SJCRH30 (cell line): Measurements from ENCODE around the gene MYH13. TPM values are rescaled to one million over a fixed set of nuclear protein-coding genes. Genes with fewer than 3 reads are reported as not detected.

Source experiments
- DNase-seq, 2 experiments: peaks; one replicate each; pipeline ENCODE4 v3.0.0-alpha.2; 2015 to 2020
- H3K27ac ChIP-seq: fragments of 250-450 bp; sonication (Bioruptor Pico); 2 replicates; pipeline ENCODE4 v1.5.1; 2020; ENCODE audit warnings: mild to moderate bottlenecking, moderate library complexity
- H3K27me3 ChIP-seq: fragments of 250-450 bp; sonication (Bioruptor Pico); 2 replicates; pipeline ENCODE4 v1.5.1; 2020; ENCODE audit warnings: mild to moderate bottlenecking, moderate library complexity
- H3K36me3 ChIP-seq: fragments of 250-450 bp; sonication (Bioruptor Pico); 2 replicates; pipeline ENCODE4 v1.5.1; 2020; ENCODE audit warnings: mild to moderate bottlenecking, moderate library complexity
- H3K4me1 ChIP-seq: fragments of 250-450 bp; sonication (Bioruptor Pico); 2 replicates; pipeline ENCODE4 v1.5.1; 2020; ENCODE audit warnings: mild to moderate bottlenecking, moderate library complexity
- H3K4me3 ChIP-seq: fragments of 250-450 bp; sonication (Bioruptor Pico); 2 replicates; pipeline ENCODE4 v1.5.1; 2020; ENCODE audit warnings: mild to moderate bottlenecking, moderate library complexity
- H3K9me3 ChIP-seq: fragments of 250-450 bp; sonication (Bioruptor Pico); replicated peaks from 2 replicates; pipeline ENCODE4 v1.5.1; 2020; ENCODE audit warnings: mild to moderate bottlenecking, moderate library complexity
- total RNA-seq: library from RNA; depleted of rRNA; stranded (reverse); fragments of >200 nt; shearing (Covaris generic); gene quantifications from 2 replicates; pipeline ENCODE4 v1.2.3, GENCODE V29; 2014; rRNA removed

Gene MYH13
- total RNA-seq, 1 experiment from 2014 or later: 0.57 TPM

- no peak for DNase-seq
- no peaks in the 10 kb centered on the region for H3K27me3 ChIP-seq
- H3K27ac ChIP-seq: no peak overlapping the region
These were observed 106.4 kb downstream of the MYH13 start for GRCh38 chr17:10266296-10266876.

GRCh38 chr17:10265100-10265810, 107.6 kb downstream of the MYH13 start:
- no peaks in the 10 kb centered on the region for H3K4me1 ChIP-seq
- no peaks in the 10 kb centered on the region for H3K9me3 ChIP-seq
- H3K27ac ChIP-seq: no peak overlapping the region
- no peaks in the 10 kb centered on the region for H3K36me3 ChIP-seq
- H3K27me3 ChIP-seq: no peaks in the 10 kb centered on the region
- H3K4me3 ChIP-seq: no peak overlapping the region
- no peak for DNase-seq

More at GRCh38 chr17:10266296-10266876, 106.4 kb downstream of the MYH13 start:
- H3K36me3 ChIP-seq: no peaks in the 10 kb centered on the region
- H3K4me3 ChIP-seq: no peak overlapping the region
- no peaks in the 10 kb centered on the region for H3K9me3 ChIP-seq
- H3K4me1 ChIP-seq: no peaks in the 10 kb centered on the region

- no peak overlapping the region for H3K4me3 ChIP-seq
- no peaks in the 10 kb centered on the region for H3K4me1 ChIP-seq
- H3K36me3 ChIP-seq: no peaks in the 10 kb centered on the region
- no peaks in the 10 kb centered on the region for H3K9me3 ChIP-seq
- no peaks in the 10 kb centered on the region for H3K27me3 ChIP-seq
- no peak for DNase-seq
- no peak overlapping the region for H3K27ac ChIP-seq
These were observed 108.8 kb downstream of the MYH13 start for GRCh38 chr17:10264051-10264450.

GRCh38 chr17:10262451-10262850, 110.4 kb downstream of the MYH13 start:
- no peak for DNase-seq
- H3K27me3 ChIP-seq: no peaks in the 10 kb centered on the region
- H3K4me1 ChIP-seq: no peaks in the 10 kb centered on the region
- no peak overlapping the region for H3K27ac ChIP-seq
- H3K9me3 ChIP-seq: no peaks in the 10 kb centered on the region
- no peaks in the 10 kb centered on the region for H3K36me3 ChIP-seq
- no peak overlapping the region for H3K4me3 ChIP-seq

GRCh38 chr17:10261098-10261497, 111.7 kb downstream of the MYH13 start:
- Histone ChIP-seq H3K27me3 (no peaks in the 10 kb centered on the region), H3K27ac (no peak overlapping the region)

GRCh38 chr17:10251212-10251948, 121.4 kb downstream of the MYH13 start:
- H3K9me3 ChIP-seq: no peaks in the 10 kb centered on the region
- no peaks in the 10 kb centered on the region for H3K36me3 ChIP-seq
- H3K4me3 ChIP-seq: no peak overlapping the region
- no peaks in the 10 kb centered on the region for H3K4me1 ChIP-seq
- no peaks in the 10 kb centered on the region for H3K27me3 ChIP-seq
- DNase-seq: no peak
- H3K27ac ChIP-seq: no peak overlapping the region

More at GRCh38 chr17:10261098-10261497, 111.7 kb downstream of the MYH13 start:
- DNase-seq: no peak
- Histone ChIP-seq H3K9me3 (no peaks in the 10 kb centered on the region), H3K4me3 (no peak overlapping the region), H3K4me1 (no peaks in the 10 kb centered on the region), H3K36me3 (no peaks in the 10 kb centered on the region)

Other genes with a start within 250 kb of the MYH13 start
- 0.66 and 0.91 TPM in 2 replicates for gene GAS7, start 174.4 kb downstream of the MYH13 start, total RNA-seq
- gene MYH8, start 48.9 kb upstream of the MYH13 start, total RNA-seq: 0.16 and 0.18 TPM in 2 replicates
- gene MYH4, start 96.6 kb upstream of the MYH13 start, total RNA-seq: not detected in 2 replicates
- not detected in 2 replicates for gene MYH1, start 145.5 kb upstream of the MYH13 start, total RNA-seq
- gene MYH2, start 176.7 kb upstream of the MYH13 start, total RNA-seq: 0.04 TPM in 1 of 2 replicates, not detected in the other